PC-9 (cell line): ENCODE data around the gene EPG5. TPM values are rescaled to one million over a fixed set of nuclear protein-coding genes. Genes with fewer than 3 reads are reported as not detected.

Source experiments
- BruUV-seq: library from RNA; stranded (reverse); fragments of 400-500 nt; replicated peaks from 2 replicates; lab custom pipeline; 2021; lab: Mats Ljungman, UMichigan
- CTCF ChIA-PET: fragments of 300-600 bp; sonication (Branson Sonifier 250); formaldehyde crosslinking; loops from one replicate; lab custom pipeline; 2022; ENCODE audit warnings: antibody characterized with exemption; lab: Charles Lee
- POLR2A ChIA-PET: fragments of 300-600 bp; sonication (Branson Sonifier 250); formaldehyde crosslinking; loops from one replicate; lab custom pipeline; 2022; ENCODE audit warnings: antibody characterized with exemption; ENCODE audit not compliant: unreplicated experiment; lab: Charles Lee
- DNase-seq, 2 experiments: peaks; one replicate each; pipeline versions ENCODE4 v3.0.0 to v3.0.0-alpha.2; 2015 to 2022; ENCODE audit warnings: mixed read lengths in 1 of 2
- H2AFZ ChIP-seq: fragments of 200-600 bp; sonication (generic); 2 replicates; pipeline ENCODE4 v1.8.1; 2017; ENCODE audit warnings: antibody characterized with exemption
- H3F3A ChIP-seq: fragments of 200-600 bp; sonication (generic); 2 replicates; pipeline ENCODE4 v1.8.1; 2017; ENCODE audit warnings: antibody characterized with exemption, mild to moderate bottlenecking, low read depth; ENCODE audit not compliant: insufficient read depth
- H3K27ac ChIP-seq: fragments of 200-600 bp; sonication (generic); 2 replicates; pipeline ENCODE4 v1.6.1; 2016; ENCODE audit warnings: mixed run types
- H3K27me3 ChIP-seq: fragments of 200-600 bp; sonication (generic); 2 replicates; pipeline ENCODE4 v1.6.1; 2016; ENCODE audit warnings: low read depth, mixed run types; ENCODE audit not compliant: insufficient read depth
- H3K36me3 ChIP-seq: fragments of 200-600 bp; sonication (generic); 2 replicates; pipeline ENCODE4 v1.6.1; 2016; ENCODE audit warnings: low read depth, mixed run types
- H3K4me1 ChIP-seq: fragments of 200-600 bp; sonication (generic); replicated peaks from 2 replicates; pipeline ENCODE4 v1.6.1; 2016; ENCODE audit warnings: mixed run types; ENCODE audit not compliant: insufficient read depth
- H3K4me2 ChIP-seq: fragments of 200-600 bp; sonication (generic); 2 replicates; pipeline ENCODE4 v1.6.1; 2017; ENCODE audit warnings: mixed run types
- H3K4me3 ChIP-seq: fragments of 200-600 bp; sonication (generic); 2 replicates; pipeline ENCODE4 v1.6.1; 2016; ENCODE audit warnings: mixed run types
- H3K79me2 ChIP-seq: fragments of 200-600 bp; sonication (generic); 2 replicates; pipeline ENCODE4 v1.6.1; 2017; ENCODE audit warnings: low read depth, mixed run types
- H3K9me2 ChIP-seq: fragments of 200-600 bp; sonication (generic); 2 replicates; pipeline ENCODE4 v1.8.1; 2017; ENCODE audit warnings: mild to moderate bottlenecking; ENCODE audit not compliant: insufficient read depth
- H3K9me3 ChIP-seq: fragments of 200-600 bp; sonication (generic); 2 replicates; pipeline ENCODE4 v1.8.1; 2016; ENCODE audit warnings: low read depth; ENCODE audit not compliant: insufficient read depth
- H4K20me1 ChIP-seq: fragments of 200-600 bp; sonication (generic); 2 replicates; pipeline ENCODE4 v1.8.1; 2017; ENCODE audit not compliant: insufficient read depth
- CTCF ChIP-seq: fragments of 200-600 bp; sonication (generic); conservative IDR thresholded peaks from 2 replicates; pipeline ENCODE4 v1.6.1; 2017; ENCODE audit warnings: mixed run types, antibody characterized with exemption, mild to moderate bottlenecking, moderate library complexity
- EZH2 ChIP-seq: fragments of 200-600 bp; sonication (generic); IDR thresholded peaks from 2 replicates; pipeline ENCODE4 v1.8.0; 2017; ENCODE audit warnings: antibody characterized with exemption, low read depth
- intact Hi-C: fragments of 100-400 bp; cut with micrococcal nuclease; formaldehyde crosslinking; loops from one replicate; pipeline ENCODE4 v1.10.0; 2022; ENCODE audit not compliant: unreplicated experiment
- total RNA-seq: library from RNA; stranded (reverse); gene quantifications from 2 replicates; pipeline ENCODE4 v1.2.3, GENCODE V29; 2021

Gene EPG5
- total RNA-seq, 1 experiment from 2014 or later = 19.5 TPM

GRCh38 chr18:45841765-45842442, 125.2 kb downstream of the EPG5 start:
- Histone ChIP-seq H3K79me2 (no peaks in the 10 kb centered on the region), H4K20me1 (no peaks in the 10 kb centered on the region), H3K9me3 (no peaks in the 10 kb centered on the region), H3K4me1 (peaks cover 9% of the 10 kb centered on the region; the same call in 1 of the 2 replicates), H3K4me2 (no peak overlapping the region), H3K9me2 (no peaks in the 10 kb centered on the region), H3K4me3 (no peak overlapping the region), H3K27me3 (no peaks in the 10 kb centered on the region), H3F3A (no peaks in the 10 kb centered on the region; the same call in 1 of the 2 replicates), H3K36me3 (no peaks in the 10 kb centered on the region), H3K27ac (no peak overlapping the region), H2AFZ (no peak overlapping the region)
- no peak for DNase-seq
- TF ChIP-seq CTCF (no peak), EZH2 (no peak)
- POLR2A ChIA-PET = no interaction called here
- BruUV-seq = no TSS peak
- intact Hi-C loops = no loop called here
- CTCF ChIA-PET = no interaction called here

GRCh38 chr18:45841060-45841764, 125.9 kb downstream of the EPG5 start:
- Histone ChIP-seq H3K27me3 (no peaks in the 10 kb centered on the region), H3K79me2 (no peaks in the 10 kb centered on the region), H3F3A (no peaks in the 10 kb centered on the region; the same call in 1 of the 2 replicates), H2AFZ (no peak overlapping the region), H3K27ac (no peak overlapping the region), H3K9me3 (no peaks in the 10 kb centered on the region), H3K36me3 (no peaks in the 10 kb centered on the region), H3K9me2 (no peaks in the 10 kb centered on the region), H3K4me3 (no peak overlapping the region), H3K4me2 (no peak overlapping the region), H3K4me1 (peaks cover 15% of the 10 kb centered on the region; the same call in 1 of the 2 replicates), H4K20me1 (no peaks in the 10 kb centered on the region)
- no peak for DNase-seq
- intact Hi-C loops = no loop called here
- BruUV-seq = no TSS peak
- no peak for TF ChIP-seq EZH2
- no peak for TF ChIP-seq CTCF
- POLR2A ChIA-PET = no interaction called here
- CTCF ChIA-PET = no interaction called here

- Histone ChIP-seq H4K20me1 (no peaks in the 10 kb centered on the region), H3K9me2 (no peaks in the 10 kb centered on the region), H3K36me3 (no peaks in the 10 kb centered on the region), H3K27ac (no peak overlapping the region), H3F3A (no peaks in the 10 kb centered on the region; the same call in 1 of the 2 replicates), H3K79me2 (no peaks in the 10 kb centered on the region), H2AFZ (no peak overlapping the region), H3K4me1 (peaks cover 30% of the 10 kb centered on the region), H3K27me3 (no peaks in the 10 kb centered on the region), H3K4me2 (no peak overlapping the region), H3K9me3 (no peaks in the 10 kb centered on the region), H3K4me3 (no peak overlapping the region)
- intact Hi-C loops = loop anchor here (1.0 kb wide), 1 partner anchor 116 kb away; no protein-coding TSS in a partner anchor
- ChIA-PET POLR2A (interaction anchor here (0.6 kb wide), 1 partner anchor 47 kb away, joined by 3 read pairs; no protein-coding TSS in a partner anchor), CTCF (interaction anchor here (0.7 to 0.8 kb wide), 2 partner anchors 39 to 117 kb away, joined by 3 to 4 read pairs; no protein-coding TSS in a partner anchor)
- TF ChIP-seq EZH2 (no peak), CTCF (peak; percentile 76)
- BruUV-seq = no TSS peak
- DNase-seq = peak; percentile 37 to 61
Observed at GRCh38 chr18:45839414-45840395, 127.4 kb downstream of the EPG5 start.
